ACC112 (cell line): ENCODE measurements around the gene ANKDD1B.

Source experiments
- H2AFZ ChIP-seq: fragments of 200-600 bp; sonication (generic); one replicate; pipeline ENCODE4 v1.6.0; 2017; ENCODE audit warnings: antibody characterized with exemption, low read length; ENCODE audit not compliant: unreplicated experiment
- H3K27ac ChIP-seq: fragments of 200-600 bp; sonication (generic); 2 replicates; pipeline ENCODE4 v1.5.1; 2014; ENCODE audit warnings: low read depth, mild to moderate bottlenecking, antibody characterized with exemption, low read length, moderate library complexity
- H3K27me3 ChIP-seq: fragments of 200-600 bp; sonication (generic); 2 replicates; pipeline ENCODE4 v1.6.1; 2014; ENCODE audit warnings: mild to moderate bottlenecking, antibody characterized with exemption, low read length, moderate library complexity, mixed read lengths; ENCODE audit not compliant: insufficient read depth
- H3K36me3 ChIP-seq: fragments of 200-600 bp; sonication (generic); 2 replicates; pipeline ENCODE4 v1.6.1; 2016; ENCODE audit warnings: mild to moderate bottlenecking, antibody characterized with exemption, low read length, moderate library complexity, mixed read lengths; ENCODE audit not compliant: insufficient read depth
- H3K4me1 ChIP-seq: fragments of 200-600 bp; sonication (generic); one replicate; pipeline ENCODE4 v1.6.1; 2016; ENCODE audit warnings: low read length, mixed read lengths; ENCODE audit not compliant: insufficient read depth, unreplicated experiment, control insufficient read depth
- H3K4me3 ChIP-seq: fragments of 200-600 bp; sonication (generic); 2 replicates; pipeline ENCODE4 v1.5.1; 2014; ENCODE audit warnings: mild to moderate bottlenecking, low read depth, low read length
- H3K79me2 ChIP-seq: fragments of 200-600 bp; sonication (generic); one replicate; pipeline ENCODE4 v1.6.0; 2016; ENCODE audit warnings: low read length; ENCODE audit not compliant: control insufficient read depth, unreplicated experiment, insufficient read depth

The ANKDD1B gene

DNA sequence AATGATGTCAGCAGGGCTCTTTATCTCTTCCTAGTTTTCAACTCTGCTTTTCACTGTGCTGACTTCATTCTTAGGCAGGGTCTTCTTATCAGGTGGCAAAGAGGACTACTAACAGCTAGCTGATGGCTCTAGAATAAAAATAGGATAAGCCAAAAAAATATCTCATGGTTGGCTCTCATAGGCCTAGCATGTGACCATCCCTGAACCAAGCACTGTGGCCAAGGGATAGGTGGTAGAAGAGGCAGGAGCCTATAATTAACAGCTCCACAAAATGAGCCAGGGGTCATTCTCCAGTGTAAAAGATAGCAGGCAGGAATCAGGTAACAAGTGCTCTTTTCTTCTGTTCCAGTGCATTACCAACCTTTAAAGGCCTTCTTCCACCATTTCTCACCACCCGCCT is 21.1 kb downstream of the ANKDD1B start:
- Histone ChIP-seq H3K4me1 (no peaks in the 10 kb centered on the region), H3K27ac (no peak overlapping the region), H3K79me2 (no peaks in the 10 kb centered on the region), H3K4me3 (no peak overlapping the region), H3K36me3 (no peaks in the 10 kb centered on the region), H2AFZ (no peak overlapping the region), H3K27me3 (no peaks in the 10 kb centered on the region)

- Histone ChIP-seq H2AFZ (no peak overlapping the region), H3K36me3 (no peaks in the 10 kb centered on the region; the same call in 1 of the 2 replicates), H3K4me3 (no peak overlapping the region), H3K27ac (no peak overlapping the region), H3K4me1 (peaks cover 16% of the 10 kb centered on the region), H3K27me3 (no peaks in the 10 kb centered on the region), H3K79me2 (no peaks in the 10 kb centered on the region)
Observed at GRCh38 chr5:75637949-75638348, 26.7 kb downstream of the ANKDD1B start.

GRCh38 chr5:75639535-75640311 is 28.5 kb downstream of the ANKDD1B start:
- H3K36me3 ChIP-seq: no peaks in the 10 kb centered on the region; the same call in 1 of the 2 replicates
- H3K27ac ChIP-seq: peak overlapping the region; percentile 77
- no peak overlapping the region for H2AFZ ChIP-seq
- no peak overlapping the region for H3K4me3 ChIP-seq
- no peaks in the 10 kb centered on the region for H3K27me3 ChIP-seq
- H3K4me1 ChIP-seq: peaks cover 16% of the 10 kb centered on the region
- H3K79me2 ChIP-seq: no peaks in the 10 kb centered on the region

DNA sequence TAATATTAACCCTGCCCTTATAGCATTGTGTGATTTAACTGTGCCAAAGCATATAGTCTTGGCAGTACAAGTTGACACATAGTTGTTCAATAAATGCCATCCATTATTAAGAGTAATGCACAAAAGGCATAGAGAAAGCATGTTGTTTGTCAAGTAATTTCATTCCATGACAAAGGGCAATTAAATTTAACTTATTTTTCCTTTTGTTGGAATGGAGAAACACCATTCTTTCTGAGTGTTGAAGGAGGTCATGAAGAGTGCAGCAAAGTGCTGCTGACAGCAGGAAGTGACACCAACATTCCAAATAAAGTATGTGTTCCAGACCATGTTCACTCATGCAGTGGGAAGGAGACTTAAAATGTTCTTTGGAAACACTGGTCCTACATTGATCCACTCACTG is 29.1 kb downstream of the ANKDD1B start:
- Histone ChIP-seq H3K4me3 (no peak overlapping the region), H3K36me3 (no peaks in the 10 kb centered on the region; the same call in 1 of the 2 replicates), H3K27me3 (no peaks in the 10 kb centered on the region), H3K27ac (peak overlapping the region; percentile 77), H3K79me2 (no peaks in the 10 kb centered on the region), H3K4me1 (peaks cover 16% of the 10 kb centered on the region), H2AFZ (no peak overlapping the region)

DNA sequence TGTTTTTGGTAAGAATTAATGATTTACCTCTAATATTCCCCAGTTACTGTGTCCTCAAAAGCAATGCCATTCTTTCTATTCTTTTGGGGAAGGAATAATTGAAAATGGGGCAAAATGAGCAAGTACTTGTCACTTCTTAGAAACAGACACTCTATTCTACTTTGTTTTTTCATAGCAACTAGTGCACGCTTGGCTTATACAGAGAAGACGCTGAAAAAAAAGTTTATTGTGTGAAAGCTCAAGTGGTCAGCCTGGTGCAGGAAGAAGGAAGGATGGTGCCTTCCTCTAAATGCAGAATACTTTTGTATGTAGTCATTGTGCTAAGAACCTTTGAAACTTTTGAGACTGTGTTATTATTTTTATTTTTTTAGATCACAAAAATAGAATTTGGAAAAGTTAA is 29.6 kb downstream of the ANKDD1B start:
- Histone ChIP-seq H3K4me1 (peaks cover 16% of the 10 kb centered on the region), H2AFZ (no peak overlapping the region), H3K27ac (peak overlapping the region; percentile 77), H3K4me3 (no peak overlapping the region), H3K79me2 (no peaks in the 10 kb centered on the region), H3K36me3 (no peaks in the 10 kb centered on the region; the same call in 1 of the 2 replicates), H3K27me3 (no peaks in the 10 kb centered on the region)

- Histone ChIP-seq H3K4me1 (no peaks in the 10 kb centered on the region), H3K27ac (no peak overlapping the region), H3K79me2 (no peaks in the 10 kb centered on the region), H3K27me3 (no peaks in the 10 kb centered on the region), H2AFZ (no peak overlapping the region), H3K36me3 (no peaks in the 10 kb centered on the region), H3K4me3 (no peak overlapping the region)
Observed at GRCh38 chr5:75648712-75649111, 37.5 kb downstream of the ANKDD1B start.

DNA sequence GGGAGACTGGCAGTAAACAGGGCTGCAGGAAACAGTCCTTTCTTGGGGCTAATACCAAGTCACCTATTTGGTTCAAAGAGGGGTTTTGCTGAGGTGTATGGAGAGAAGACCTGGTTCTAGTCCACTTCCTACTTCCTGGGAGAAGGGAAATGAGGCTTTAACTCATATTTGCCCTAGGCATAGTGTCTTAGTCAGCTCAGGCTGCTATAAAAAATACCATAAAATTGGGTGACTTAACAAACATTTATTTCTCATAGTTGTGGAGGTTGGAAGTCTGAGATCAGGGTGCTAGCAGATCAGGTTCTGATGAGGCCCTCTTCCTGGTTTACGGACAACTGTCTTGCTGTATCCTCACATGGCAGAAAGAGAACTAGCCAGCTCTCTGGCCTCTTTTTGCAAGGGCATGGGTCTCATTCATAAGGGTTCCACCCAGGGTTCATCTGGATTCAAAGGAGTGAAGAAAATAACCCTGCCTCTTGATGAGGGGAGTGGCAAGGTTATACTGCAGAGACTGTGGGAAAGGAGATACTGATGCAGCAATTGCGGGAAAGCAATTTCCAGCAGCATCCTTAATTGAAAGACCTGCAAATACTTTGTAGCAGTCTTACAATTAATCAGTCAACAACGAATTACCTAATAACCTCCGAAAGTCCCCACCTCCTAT is 40.5 kb downstream of the ANKDD1B start:
- Histone ChIP-seq H3K27ac (no peak overlapping the region), H3K4me3 (no peak overlapping the region), H3K27me3 (no peaks in the 10 kb centered on the region), H3K36me3 (no peaks in the 10 kb centered on the region), H2AFZ (no peak overlapping the region), H3K79me2 (no peaks in the 10 kb centered on the region), H3K4me1 (peaks cover 3% of the 10 kb centered on the region)

DNA sequence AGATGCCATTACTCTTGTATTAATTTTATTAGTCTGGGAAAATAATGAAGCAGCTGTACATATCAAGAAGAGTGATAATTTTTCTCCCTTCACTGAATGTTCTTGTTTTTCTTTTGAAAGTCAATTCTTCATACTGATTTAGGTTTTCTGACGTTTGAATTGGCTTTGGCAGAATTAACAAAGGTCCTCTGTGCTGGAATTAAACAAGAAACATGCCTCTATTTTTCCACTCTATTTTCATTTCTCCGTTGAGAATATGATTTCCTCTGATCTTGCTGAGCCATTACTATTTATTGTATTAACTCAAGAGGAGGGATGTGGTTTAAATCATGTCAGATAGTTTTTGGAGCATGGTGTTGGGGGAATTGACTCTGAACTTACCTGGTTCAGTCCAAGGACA is 42.3 kb downstream of the ANKDD1B start:
- Histone ChIP-seq H3K27ac (no peak overlapping the region), H2AFZ (no peak overlapping the region), H3K27me3 (no peaks in the 10 kb centered on the region), H3K4me3 (no peak overlapping the region), H3K36me3 (no peaks in the 10 kb centered on the region), H3K79me2 (no peaks in the 10 kb centered on the region), H3K4me1 (peaks cover 3% of the 10 kb centered on the region)

DNA sequence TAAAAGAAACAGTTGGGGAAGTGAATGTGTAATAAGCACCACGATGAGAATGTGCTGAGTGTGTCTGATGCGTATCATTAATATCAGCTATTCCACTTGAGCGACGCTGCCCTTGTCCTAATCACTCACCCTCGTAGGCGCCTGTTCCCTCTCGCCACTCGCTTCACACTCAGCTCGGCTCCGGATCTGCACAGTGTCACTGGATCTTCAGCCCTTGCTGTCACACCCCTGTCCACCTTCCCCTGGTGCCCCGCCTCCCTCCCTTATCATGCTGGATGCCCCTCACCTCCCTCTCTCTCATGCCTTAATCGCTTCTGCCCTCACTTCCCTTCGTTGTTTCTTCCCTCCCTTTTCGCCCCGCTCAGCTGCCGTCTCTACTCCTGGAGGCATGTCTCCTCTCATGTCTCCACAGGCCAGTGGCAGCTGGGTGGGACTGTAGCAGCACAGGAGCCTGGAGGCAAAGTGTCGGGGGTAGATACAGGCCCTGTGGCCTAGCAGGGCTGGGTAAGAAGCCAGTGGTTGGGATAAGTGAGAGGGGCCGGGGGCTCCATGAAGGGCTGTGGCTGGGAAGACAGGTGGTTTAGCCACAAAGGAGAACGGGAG is 43.5 kb downstream of the ANKDD1B start:
- no peak overlapping the region for H3K4me3 ChIP-seq
- H2AFZ ChIP-seq: no peak overlapping the region
- H3K27ac ChIP-seq: no peak overlapping the region
- H3K27me3 ChIP-seq: no peaks in the 10 kb centered on the region
- H3K79me2 ChIP-seq: no peaks in the 10 kb centered on the region
- H3K36me3 ChIP-seq: no peaks in the 10 kb centered on the region
- peaks cover 3% of the 10 kb centered on the region for H3K4me1 ChIP-seq

DNA sequence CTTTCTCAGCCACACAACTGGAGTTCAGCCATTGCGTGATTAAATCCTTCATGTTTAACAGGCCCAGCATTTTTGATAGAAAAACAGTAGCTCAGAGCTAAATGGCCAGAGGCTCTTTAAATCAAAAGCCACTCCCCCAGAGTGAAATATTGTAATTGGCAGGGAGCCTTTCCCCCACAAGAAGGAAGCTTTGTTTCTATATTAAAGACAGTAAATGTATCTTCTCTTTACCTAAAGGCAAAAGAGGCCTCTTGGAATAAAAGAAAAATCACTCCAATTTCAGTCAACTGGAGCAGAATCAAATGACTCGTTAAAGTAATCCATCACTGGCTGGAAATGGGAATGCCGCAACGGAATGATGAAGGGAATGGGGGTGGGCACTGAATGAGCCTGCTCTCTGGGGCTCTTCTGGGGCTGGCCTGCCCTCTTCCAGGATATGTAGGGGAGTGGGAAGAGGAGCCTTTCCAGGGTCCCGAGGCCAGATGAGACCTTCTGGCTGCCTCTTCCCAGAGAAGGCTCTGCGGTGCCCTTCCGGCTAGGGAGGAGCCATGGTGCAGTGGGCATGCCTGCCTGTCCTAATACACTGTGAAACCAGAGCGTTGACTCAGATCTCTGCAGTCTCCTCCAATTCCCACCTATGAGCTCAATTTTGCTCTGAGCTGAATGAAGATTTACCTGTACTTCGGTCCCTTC is 45.2 kb downstream of the ANKDD1B start:
- Histone ChIP-seq H3K4me3 (peak overlapping the region; percentile 77), H3K79me2 (no peaks in the 10 kb centered on the region), H3K27ac (peak overlapping the region; percentile 24), H2AFZ (peak overlapping the region; percentile 91), H3K27me3 (no peaks in the 10 kb centered on the region), H3K36me3 (no peaks in the 10 kb centered on the region), H3K4me1 (peaks cover 3% of the 10 kb centered on the region)
